ENCODE results near the gene GAREM1.

The GAREM1 gene

DNA sequence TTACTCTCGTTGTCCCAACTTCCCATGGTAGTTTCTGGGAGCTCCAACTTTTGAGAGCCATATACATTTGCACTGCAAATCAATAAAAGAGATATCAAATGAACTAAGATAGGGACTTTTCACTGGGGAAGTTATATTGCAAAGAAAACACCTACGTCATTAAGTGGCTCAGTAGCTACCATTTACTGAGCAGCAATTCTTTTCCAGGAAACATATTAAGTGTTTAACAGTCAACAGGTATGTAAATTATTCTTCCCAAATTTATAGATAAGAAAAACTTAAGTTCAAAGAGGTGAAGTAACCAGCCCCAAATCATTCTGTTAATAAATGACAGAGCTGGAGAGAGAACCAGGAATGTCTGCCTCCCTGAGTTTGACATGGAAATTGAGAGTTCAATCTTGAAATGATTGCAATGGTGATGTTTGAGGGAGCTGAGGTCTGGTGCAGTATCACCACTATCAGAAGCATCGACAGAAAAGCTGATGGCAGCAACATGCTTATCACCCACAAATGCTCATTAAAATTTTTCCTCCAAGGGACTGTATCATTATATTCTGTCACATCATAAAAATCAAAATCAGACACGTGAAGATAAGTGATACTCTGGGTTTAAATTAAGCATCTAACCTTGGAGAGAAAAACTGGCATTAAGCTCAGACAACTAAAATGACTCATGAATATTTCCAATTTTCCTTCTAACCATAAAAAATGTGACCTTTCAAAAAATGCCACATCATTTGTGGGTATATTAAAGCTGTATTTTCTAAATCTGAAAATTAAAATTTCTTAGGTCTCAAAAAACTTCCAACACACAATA is 43.4 kb downstream of the GAREM1 start:
- no peak for DNase-seq (ENCODE audit: low read depth in 1 of 2, low spot score in 1 of 2)

DNA sequence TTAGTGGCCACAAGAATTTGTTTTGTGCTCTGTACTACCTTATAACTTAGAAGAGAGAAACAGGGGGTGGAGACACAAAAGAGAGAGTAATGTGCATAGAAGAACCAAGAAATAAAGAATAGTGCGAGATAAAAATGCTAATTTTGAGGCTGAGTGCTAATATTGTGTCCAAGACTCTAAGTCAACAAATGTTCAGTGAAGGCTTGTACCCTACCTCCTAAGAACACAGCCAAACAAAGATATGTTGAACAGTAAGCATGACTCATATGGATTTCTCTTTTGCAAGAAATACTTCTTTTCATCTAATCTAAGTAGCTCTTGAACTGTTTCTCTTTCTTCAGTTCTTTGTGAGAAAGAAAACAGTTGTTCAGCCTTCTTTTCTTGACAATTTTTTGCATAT is 45.2 kb downstream of the GAREM1 start:
- no peak for DNase-seq (ENCODE audit: low read depth in 1 of 2, low spot score in 1 of 2)

DNA sequence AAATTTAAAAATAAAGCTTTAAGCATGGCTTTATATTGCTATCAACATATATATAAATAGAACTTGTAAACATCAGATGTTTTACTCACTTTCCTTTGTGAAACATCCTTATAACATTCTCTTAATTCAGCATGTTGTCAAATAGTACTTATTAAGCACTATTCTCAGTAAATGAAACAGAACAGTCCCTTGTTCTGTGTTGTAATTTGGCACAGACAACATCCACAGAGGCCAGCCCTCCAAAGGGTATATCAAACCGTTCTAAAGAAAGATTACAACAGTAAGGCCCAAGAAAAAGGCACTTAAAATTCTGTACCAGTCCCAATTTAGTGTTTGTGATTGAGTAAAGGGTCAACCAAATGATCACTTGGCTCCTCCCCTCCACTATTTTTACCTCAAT is 46.0 kb downstream of the GAREM1 start:
- DNase-seq (ENCODE audit: low read depth in 1 of 2, low spot score in 1 of 2), result no peak

DNA sequence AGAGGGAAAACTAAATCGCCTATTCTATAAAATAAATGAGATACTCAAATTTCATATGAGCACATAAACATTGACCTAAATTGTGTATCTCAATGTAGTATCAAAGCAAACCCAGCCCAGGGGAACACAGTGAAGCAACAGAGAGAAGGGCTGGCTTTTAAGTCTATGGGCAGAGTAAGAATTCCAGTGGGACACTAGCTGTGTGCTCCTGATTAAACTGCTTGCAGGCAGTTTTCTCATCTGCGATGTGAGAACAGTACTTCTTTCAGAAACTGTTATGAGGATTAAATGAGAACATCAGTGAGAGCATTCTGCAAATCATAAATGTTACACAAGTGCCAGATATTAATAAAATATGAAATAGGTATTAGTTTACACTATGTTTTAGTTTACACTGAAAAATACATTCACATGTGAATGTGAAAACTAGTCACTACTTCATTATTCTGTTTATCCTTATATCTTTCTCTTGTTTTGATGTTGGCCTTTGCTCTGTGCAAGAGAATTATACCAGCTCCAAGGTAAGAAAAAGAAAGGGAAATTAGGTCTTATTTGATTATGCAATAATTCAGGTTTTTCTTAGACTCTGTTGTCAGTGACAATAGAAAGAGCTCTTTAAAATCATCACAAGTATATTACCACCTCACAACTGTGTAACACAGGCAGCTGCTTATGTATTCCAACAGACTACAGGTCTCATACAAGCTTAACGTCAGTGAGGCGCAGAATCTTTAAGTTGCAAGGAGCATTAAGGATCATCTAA is 47.5 kb downstream of the GAREM1 start:
- DNase-seq (ENCODE audit: low read depth in 1 of 2, low spot score in 1 of 2), result no peak

DNA sequence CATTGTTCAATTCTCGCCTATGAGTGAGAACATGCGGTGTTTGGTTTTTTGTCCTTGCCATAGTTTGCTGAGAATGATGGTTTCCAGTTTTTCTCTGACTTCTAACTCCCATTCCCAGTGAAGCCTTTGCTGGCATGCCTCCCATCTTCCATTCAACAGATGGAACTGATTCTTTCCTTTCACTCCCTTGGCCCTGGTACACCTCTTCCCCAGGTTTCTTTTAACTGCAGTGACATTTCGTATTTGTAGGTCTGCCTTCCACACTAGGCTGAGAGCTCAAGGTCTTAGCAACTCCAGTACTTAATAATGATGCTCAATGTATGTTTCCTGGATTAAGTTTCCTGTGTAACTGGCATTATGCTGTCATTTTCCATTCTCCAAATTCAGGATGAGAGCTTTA is 48.5 kb downstream of the GAREM1 start:
- no peak for DNase-seq (ENCODE audit: low read depth in 1 of 2, low spot score in 1 of 2)

DNA sequence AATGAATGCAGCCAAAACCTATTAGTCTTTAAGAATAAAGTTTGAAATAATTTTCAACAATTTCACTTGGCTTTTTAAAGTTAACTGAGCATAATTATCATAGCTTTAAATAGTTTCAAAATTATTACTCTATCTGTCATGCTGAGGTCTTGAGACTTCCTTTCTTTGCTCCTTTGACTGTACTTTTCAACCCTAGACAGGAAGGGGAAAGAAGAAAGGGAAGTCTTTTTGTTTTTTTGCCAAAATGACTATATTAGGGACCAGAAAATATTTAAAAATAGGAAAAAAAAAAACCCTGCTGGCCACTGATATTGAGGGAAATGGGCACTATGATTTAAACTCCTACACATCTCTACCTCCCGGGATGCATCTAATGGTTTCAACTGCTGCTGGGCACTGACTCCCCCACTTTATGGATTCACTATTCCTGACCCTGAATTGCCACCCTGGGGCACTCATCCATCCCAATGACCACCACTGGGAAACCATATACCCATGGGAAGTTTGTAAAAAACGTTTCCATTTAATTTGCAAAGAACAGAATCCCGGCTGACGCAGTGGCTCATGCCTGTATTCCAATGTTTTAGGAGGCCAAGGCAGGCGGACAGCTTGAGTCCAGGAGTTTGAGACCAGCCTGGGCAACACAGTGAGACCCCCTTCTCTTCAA is 50.5 kb downstream of the GAREM1 start:
- no peak for DNase-seq (ENCODE audit: low read depth in 1 of 2, low spot score in 1 of 2)

DNA sequence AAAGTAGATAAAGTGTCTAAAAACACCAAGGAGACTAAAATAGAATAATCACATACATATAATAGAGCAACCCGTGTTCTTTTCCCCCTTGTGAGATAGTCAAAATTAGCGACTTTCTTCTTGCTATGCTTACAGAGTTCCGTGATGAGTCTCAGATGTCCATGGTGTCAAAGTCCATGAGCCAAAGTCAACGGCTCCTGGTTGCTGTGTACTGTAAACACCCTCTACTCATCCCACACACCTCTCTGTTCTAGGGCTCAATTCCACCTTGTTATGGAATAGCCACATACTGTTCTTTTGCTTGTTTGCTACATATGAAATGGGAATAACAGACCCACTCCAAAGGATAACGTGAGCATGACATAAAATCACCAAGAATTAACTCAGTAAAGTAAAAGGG is 52.5 kb downstream of the GAREM1 start:
- no peak for DNase-seq (ENCODE audit: low read depth in 1 of 2, low spot score in 1 of 2)

DNA sequence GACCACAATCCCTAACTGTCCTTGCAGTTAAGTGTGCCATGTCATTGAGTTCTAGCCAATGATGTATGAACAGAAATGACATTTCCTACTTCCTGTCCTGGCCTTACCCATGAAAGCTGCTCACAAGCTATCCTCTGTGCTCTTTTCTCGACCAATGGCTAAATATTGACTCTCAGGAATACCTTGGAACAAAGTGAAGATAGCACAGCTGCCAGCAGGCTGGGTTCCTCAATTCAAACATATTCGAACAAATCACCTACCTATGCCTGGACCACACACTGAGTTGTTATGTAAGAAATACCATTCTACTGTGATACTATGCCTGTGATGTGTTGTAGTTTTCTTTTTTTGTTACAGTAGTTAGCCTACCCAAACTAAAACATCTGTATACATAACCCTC is 65.1 kb downstream of the GAREM1 start:
- no peak for DNase-seq (ENCODE audit: low read depth in 1 of 2, low spot score in 1 of 2)

DNA sequence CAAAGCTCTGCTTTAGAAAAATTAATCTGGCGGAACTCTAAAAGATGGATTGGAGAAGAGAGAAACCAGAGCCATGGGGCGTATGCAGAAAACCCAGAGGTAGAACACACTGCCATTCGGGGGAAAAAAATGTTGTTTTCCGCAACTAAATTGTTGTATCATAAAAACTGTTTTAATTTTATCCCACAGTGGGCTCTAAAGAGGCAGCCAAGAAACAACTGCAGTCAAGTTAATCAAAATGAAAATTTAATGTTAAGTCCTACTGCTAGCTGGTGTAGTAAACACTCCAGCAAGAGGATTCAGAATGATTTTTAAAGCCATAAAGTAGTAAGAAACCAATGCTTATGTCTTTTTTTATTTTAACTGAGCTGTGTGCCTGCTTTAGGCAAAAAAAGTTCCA is 69.1 kb downstream of the GAREM1 start:
- DNase-seq (ENCODE audit: low read depth in 1 of 2, low spot score in 1 of 2), result no peak

DNA sequence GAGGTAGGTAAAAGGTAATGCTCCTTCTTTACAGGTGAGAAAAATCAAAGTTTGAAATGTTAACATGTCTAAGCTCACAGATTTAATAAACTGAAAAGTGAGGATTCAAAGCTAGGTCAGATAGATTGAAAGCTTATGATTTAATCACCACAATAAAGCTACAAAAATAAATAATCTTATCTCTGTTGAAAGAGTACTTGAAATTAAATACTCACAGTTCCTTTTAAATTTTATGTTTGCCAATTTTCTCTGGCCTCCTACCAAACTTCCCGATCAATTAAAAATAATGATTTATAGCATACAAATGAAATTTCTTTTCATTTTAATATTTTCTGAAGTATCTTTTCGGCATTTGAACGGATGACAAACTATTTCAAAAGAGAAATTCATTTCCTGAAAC is 77.3 kb downstream of the GAREM1 start:
- no peak for DNase-seq (ENCODE audit: low read depth in 1 of 2, low spot score in 1 of 2)

DNA sequence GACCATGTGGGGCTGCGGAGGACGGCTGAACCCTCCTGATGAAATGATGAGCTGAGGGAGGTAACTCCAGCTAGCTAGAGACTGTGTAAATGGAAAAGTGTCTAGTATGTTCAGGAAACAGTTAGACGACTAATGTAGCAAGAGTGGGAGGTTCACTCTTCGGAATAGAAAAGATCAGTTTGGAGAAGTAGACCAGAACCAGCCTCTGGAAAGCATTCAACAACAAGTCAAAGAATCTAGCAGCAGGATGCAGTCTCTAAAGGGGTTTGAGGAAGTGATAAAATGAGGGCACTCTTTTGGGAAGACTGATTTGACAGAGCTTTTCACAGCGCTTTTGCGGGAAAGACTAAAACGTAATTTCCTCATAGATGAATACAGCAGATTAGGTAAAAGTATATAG is 79.6 kb downstream of the GAREM1 start:
- DNase-seq (ENCODE audit: low read depth in 1 of 2, low spot score in 1 of 2), result no peak

DNA sequence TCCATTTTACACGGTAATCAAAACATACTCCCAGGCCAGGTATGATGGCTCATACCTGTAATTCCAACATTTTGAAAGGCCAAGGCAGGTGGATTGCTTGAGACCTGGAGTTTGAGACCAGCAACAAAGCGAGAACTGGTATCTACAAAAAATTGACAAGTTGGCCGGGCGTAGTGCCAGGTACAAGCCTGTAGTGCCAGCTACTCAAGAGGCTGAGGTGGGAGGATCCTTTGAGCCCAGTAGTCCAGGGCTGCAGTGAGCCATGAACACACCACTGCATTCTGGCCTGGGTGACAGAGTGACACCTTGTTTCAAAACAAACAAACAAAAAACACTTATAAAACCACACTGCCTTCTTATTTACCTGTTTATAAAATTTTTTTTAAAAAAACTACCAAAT is 80.8 kb downstream of the GAREM1 start:
- DNase-seq (ENCODE audit: low read depth in 1 of 2, low spot score in 1 of 2), result no peak

DNA sequence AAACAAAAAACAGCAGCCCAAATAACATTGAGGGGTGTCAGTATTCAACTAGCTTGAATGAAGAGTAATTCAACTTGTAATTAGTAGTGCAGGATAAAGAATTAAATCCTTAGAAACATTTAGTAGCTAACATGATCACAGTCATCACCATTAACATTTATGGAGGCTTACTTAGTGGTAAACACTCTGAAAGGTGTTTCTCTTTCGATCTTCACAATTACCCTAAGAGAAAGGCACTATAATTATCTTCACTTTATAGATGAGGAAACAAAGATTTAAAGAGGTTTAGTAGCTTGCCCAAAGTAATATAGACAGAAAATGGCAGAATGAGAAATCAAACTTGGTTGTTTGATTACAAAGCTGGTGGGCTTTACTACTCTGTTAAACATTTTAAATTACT is 81.5 kb downstream of the GAREM1 start:
- DNase-seq (ENCODE audit: low read depth in 1 of 2, low spot score in 1 of 2), result no peak

DNA sequence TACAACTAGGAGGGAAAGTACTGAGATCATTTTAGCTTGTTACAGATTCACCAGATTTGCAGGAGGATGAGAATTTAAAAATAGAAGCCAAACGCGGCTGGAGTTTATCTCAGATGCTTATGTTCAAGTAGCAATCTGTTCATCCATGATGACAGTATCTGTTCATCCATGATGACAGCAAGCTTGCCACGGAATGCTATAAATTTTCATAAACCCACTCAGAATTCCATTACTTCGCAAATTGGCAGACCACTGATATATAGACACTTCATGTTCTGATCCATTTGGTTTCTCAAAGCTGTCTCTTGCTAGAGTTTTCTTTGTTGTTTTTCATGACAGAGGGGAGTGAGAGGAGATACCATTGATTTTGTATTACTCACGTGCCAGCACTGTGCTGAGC is 84.2 kb downstream of the GAREM1 start:
- DNase-seq (ENCODE audit: low read depth in 1 of 2, low spot score in 1 of 2), result no peak

DNA sequence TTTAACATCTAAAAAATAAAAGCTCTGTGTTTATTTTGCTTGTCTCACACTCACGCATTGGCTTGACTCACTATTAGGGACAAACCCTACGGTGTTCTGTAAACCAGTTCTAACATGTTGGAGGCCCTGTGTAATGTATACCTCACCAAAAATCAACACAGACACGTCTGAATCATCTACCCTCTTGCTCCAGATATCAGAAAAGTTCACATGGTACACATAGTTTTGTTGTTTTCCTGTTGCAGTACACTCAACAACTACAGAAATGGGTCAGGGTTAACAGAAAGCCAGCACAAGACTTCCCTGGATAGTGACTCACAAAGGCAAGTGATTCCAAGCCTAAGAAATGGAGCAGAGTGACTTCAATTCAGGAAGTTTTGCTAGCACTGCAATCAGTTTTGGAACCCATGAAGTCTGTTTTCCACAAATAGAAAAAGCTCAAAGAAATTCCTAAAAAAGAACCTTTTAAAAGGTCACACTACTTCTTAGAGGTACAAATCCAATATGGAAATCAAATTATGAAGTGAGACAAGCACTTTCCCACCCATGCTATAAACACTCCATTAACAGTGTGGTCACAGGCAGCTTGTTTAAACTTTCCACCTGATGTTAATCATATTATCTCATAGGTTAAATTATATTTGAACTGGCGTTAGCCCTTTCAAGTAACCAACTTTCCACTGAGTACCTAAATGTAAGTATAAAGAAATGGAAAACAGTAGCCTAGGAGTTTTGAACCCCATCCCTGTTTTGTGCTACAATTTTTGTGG is 87.4 kb downstream of the GAREM1 start:
- DNase-seq (ENCODE audit: low read depth in 1 of 2, low spot score in 1 of 2), result no peak

DNA sequence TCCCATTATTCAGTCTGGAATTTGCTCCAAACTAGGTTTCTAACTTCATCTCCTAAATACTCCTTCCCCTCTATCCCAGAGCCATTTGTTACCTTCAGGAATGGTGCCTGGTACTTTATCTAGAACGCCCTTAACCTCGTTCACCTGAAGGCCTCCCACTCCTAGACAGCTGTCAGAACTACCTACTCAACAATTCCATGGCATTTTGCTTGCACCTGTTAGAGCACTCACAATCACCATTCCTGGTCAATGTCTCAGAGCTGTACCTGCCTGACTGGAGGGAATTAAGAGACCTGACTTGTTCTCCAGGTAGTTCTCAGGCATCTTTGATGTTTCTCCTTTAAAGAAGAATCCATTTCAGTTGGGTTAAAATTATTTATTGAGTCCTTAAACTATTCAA is 88.9 kb downstream of the GAREM1 start:
- no peak for DNase-seq (ENCODE audit: low read depth in 1 of 2, low spot score in 1 of 2)

DNA sequence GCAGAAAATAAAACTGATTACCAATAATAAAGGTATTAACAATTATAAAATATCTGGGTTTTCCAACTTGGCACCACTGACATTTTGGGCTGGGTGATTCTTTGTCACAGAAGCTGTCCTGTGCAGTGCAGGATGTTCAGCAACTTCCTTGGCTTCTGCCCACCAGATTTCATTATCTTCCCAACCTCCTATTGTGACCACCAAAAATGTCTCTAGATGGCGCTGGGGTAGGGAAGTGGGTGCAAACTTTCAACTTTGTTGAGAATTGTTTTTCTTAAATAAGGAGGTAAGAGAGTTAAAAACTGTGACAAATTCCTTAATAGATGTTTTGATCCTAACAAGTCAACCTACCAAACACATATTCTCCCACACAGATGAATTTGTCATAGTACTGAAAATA is 90.1 kb downstream of the GAREM1 start:
- no peak for DNase-seq (ENCODE audit: low read depth in 1 of 2, low spot score in 1 of 2)

DNA sequence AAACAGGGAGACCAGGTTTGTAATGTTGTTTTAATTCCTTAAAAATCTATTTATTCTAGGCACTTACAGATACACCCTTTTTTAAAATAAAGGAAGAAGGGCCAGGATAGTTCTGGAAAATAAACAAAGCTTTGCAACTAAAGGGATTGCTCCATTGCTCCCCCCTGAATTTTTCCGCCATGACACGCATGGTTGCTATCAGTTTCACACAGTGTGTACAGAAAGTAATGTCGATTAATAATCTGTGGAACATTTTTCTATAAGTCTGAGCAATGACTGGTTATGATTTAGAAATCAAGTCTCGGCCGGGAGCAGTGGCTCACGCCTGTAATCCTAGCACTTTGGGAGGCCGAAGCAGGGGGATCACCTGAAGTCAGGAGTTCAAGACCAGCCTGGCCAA is 90.8 kb downstream of the GAREM1 start:
- no peak for DNase-seq (ENCODE audit: low read depth in 1 of 2, low spot score in 1 of 2)

DNA sequence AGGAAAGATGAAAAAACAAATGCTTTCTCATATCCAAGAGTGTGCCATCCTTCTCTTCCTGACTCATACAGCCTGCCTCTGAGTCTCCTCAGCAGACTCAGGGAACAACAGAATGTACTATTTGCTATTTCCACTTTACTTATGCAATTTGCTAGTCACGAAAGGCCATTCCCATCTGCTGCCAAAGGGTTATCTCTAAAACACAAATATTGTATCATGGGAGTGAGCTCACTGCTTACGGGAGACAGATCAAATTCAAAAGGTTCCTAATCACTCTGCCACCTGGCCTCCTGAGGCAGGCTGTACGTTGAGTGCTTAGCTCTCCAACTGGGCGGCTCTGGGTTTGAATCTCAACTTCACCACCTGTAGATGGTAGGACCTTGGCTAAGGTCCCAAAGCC is 92.0 kb downstream of the GAREM1 start:
- no peak for DNase-seq (ENCODE audit: low read depth in 1 of 2, low spot score in 1 of 2)

DNA sequence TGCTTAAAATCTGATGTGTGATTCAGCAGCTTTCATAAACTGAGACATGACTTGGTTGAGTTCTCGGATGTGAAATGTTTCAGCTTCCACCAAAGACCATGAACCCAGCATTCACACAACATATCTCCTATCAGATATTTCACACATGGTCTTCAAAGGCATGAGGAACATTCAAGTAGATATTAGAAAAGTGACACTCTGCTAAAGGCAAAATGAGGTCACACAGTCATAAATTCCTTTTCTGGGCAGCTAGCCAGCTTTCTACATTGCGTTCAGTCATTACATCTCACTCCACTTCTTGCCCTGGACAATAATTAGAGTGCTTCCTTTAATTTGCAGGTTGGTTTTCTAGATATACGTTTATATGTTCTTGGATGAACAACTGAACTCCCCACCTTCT is 96.7 kb downstream of the GAREM1 start:
- DNase-seq (ENCODE audit: low read depth in 1 of 2, low spot score in 1 of 2), result no peak

DNA sequence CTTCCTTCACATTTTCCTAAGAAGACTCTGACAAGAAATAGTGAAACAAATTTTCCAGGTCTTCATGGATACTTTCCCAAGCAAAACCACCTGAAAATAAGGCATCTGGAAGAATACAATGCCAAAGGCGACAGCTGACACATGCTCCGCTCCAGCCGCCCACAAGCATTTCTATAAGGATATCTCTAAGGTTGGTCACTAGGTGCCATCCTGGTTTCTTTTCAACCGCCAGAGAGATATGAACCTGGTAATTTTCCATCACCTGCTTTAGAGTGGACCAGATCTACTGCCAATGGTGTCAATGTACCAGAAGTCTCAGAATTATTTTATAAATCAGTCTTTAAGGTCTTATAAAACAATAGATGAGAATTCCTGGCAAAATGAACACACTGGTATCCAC is 97.2 kb downstream of the GAREM1 start:
- DNase-seq (ENCODE audit: low read depth in 1 of 2, low spot score in 1 of 2), result no peak

Measured in activated CD4-positive, alpha-beta T cell treated with anti-CD3 and anti-CD28 coated beads, Interleukin-2, amount 50 U/mL, for 24 hours (primary cell).